HepG2 (cell line): Measurements from ENCODE around the gene NUCB1. TPM values are rescaled to one million over a fixed set of nuclear protein-coding genes. Genes with fewer than 3 reads are reported as not detected.

ENCODE experiments used
- ATAC-seq: fragments of 200-7000 bp; cut with Tn5 transposase; 3 replicates; pipeline ENCODE4 v1.9.1; 2020; ENCODE audit warnings: mild to moderate bottlenecking, moderate library complexity
- BruUV-seq: library from RNA; stranded (reverse); fragments of 400-500 nt; replicated peaks from 2 replicates; lab custom pipeline; 2021; lab: Mats Ljungman, UMichigan
- CTCF ChIA-PET: fragments of 300-600 bp; formaldehyde crosslinking; extraction: SDS; loops from one replicate; lab custom pipeline; 2021; ENCODE audit warnings: low total read pairs, inconsistent platforms, low intra/inter-chr PET ratio; lab: Yijun Ruan, JAX
- POLR2A ChIA-PET: fragments of 350-600 bp; sonication (Branson Sonifier 250); formaldehyde crosslinking; loops from one replicate; lab custom pipeline; 2020; ENCODE audit warnings: antibody characterized with exemption, inconsistent platforms; lab: Yijun Ruan, JAX
- DNase-seq: peaks from one replicate; pipeline ENCODE4 v3.0.0-alpha.2; 2015; ENCODE audit warnings: low spot score
- FAIRE-seq: peaks from 3 replicates; lab custom pipeline; 2011; peaks lifted over from hg19 to GRCh38; lab: Jason Lieb, UNC
- H2AFZ ChIP-seq: one replicate; pipeline ENCODE4 v1.6.1; 2011; ENCODE audit warnings: low read length, inconsistent platforms
- H3K27ac ChIP-seq: fragments of 300-600 bp; 3 replicates; pipeline ENCODE4 v1.8.0; 2011; ENCODE audit warnings: mixed run types, mild to moderate bottlenecking, mixed read lengths, low read length, inconsistent platforms; ENCODE audit not compliant: insufficient read depth; ENCODE audit errors: extremely low read length
- H3K27me3 ChIP-seq, 2 experiments: fragments of 200-600 bp in 1 of 2; 2 replicates in 1 of 2; 3 replicates in 1 of 2; pipeline versions ENCODE4 v1.6.0 to v1.8.0; 2011; ENCODE audit warnings: low read length in 2 of 2, mild to moderate bottlenecking in 2 of 2, moderate library complexity in 2 of 2, inconsistent platforms in 1 of 2; ENCODE audit not compliant: insufficient read depth in 2 of 2, control insufficient read depth in 1 of 2
- H3K36me3 ChIP-seq, 2 experiments: fragments of 200-600 bp in 1 of 2; replicated peaks in 1 of 2; 2 replicates in 1 of 2; 3 replicates in 1 of 2; pipeline versions ENCODE4 v1.5.1 to v1.8.0; 2011; ENCODE audit warnings: low read length in 2 of 2, inconsistent platforms in 1 of 2; ENCODE audit not compliant: insufficient read depth in 2 of 2, control insufficient read depth in 1 of 2
- H3K4me1 ChIP-seq: 2 replicates; pipeline ENCODE4 v1.5.1; 2012; ENCODE audit warnings: low read length, inconsistent platforms; ENCODE audit not compliant: insufficient read depth
- H3K4me2 ChIP-seq: 2 replicates; pipeline ENCODE4 v1.6.0; 2011; ENCODE audit warnings: low read depth, low read length, inconsistent platforms
- H3K4me3 ChIP-seq, 3 experiments: fragments of 200-600 bp in 1 of 3; sonication (generic), shearing (Covaris generic) in 1 of 3; replicated peaks in 1 of 3; 2 replicates each; pipeline ENCODE4 v1.5.1; 2011 to 2016; ENCODE audit warnings: low read length in 3 of 3, inconsistent platforms in 2 of 3, low read depth in 2 of 3, mild to moderate bottlenecking in 2 of 3, control low read depth in 1 of 3, mixed read lengths in 1 of 3; ENCODE audit not compliant: insufficient read depth in 1 of 3
- H3K79me2 ChIP-seq: one replicate; pipeline ENCODE4 v1.6.1; 2011; ENCODE audit warnings: low read length, inconsistent platforms; ENCODE audit not compliant: insufficient read depth
- H3K9ac ChIP-seq: 2 replicates; pipeline ENCODE4 v1.6.0; 2011; ENCODE audit warnings: mild to moderate bottlenecking, low read depth, low read length, inconsistent platforms; ENCODE audit not compliant: insufficient read depth
- H3K9me3 ChIP-seq: 2 replicates; pipeline ENCODE4 v1.5.1; 2012; ENCODE audit warnings: mild to moderate bottlenecking, low read length
- H4K20me1 ChIP-seq: 2 replicates; pipeline ENCODE4 v1.6.0; 2011; ENCODE audit warnings: inconsistent platforms, mild to moderate bottlenecking, low read length, moderate library complexity; ENCODE audit not compliant: insufficient read depth
- DRAP1 ChIP-seq: IDR thresholded peaks from 2 replicates; pipeline ENCODE4 v1.6.1; 2016; ENCODE audit warnings: missing genetic modification reagents, missing compliant biosample characterization
- ETV6 ChIP-seq: sonication (generic); formaldehyde crosslinking; conservative IDR thresholded peaks from 2 replicates; pipeline ENCODE4 v1.4.0; 2020; ENCODE audit warnings: missing genetic modification reagents
- POLR2A ChIP-seq, 2 experiments: IDR thresholded peaks; 2 replicates each; pipeline ENCODE4 v1.6.1; 2011; ENCODE audit warnings: low read depth in 2 of 2, low read length in 2 of 2, mild to moderate bottlenecking in 1 of 2, moderate library complexity in 1 of 2; ENCODE audit not compliant: insufficient read depth in 1 of 2
- POLR2AphosphoS5 ChIP-seq: IDR thresholded peaks from 2 replicates; pipeline ENCODE4 v1.6.1; 2012; ENCODE audit warnings: low read depth, low read length
- PPARG ChIP-seq: conservative IDR thresholded peaks from 2 replicates; pipeline ENCODE4 v1.6.1; 2016; ENCODE audit warnings: missing biosample characterization, missing genetic modification reagents
- RXRB ChIP-seq: IDR thresholded peaks from 2 replicates; pipeline ENCODE4 v1.6.1; 2016; ENCODE audit warnings: borderline replicate concordance, missing genetic modification reagents, missing compliant biosample characterization
- STAG1 ChIP-seq: sonication (generic); formaldehyde crosslinking; IDR thresholded peaks from 2 replicates; pipeline ENCODE4 v1.4.0; 2020; ENCODE audit warnings: missing genetic modification reagents
- TAF1 ChIP-seq: sonication (generic); formaldehyde crosslinking; IDR thresholded peaks from 2 replicates; pipeline ENCODE4 v1.4.0; 2020; ENCODE audit warnings: missing genetic modification reagents
- ZNF430 ChIP-seq: sonication (generic); formaldehyde crosslinking; IDR thresholded peaks from 2 replicates; pipeline ENCODE4 v1.9.0; 2021; ENCODE audit warnings: mild to moderate bottlenecking, missing genetic modification reagents
- ZNF557 ChIP-seq: sonication (generic); formaldehyde crosslinking; IDR thresholded peaks from 2 replicates; pipeline ENCODE4 v1.4.0; 2020; ENCODE audit warnings: missing genetic modification reagents
- ZNF800 ChIP-seq: sonication (generic); formaldehyde crosslinking; IDR thresholded peaks from 2 replicates; pipeline ENCODE4 v1.4.0; 2020; ENCODE audit warnings: missing genetic modification reagents
- WGBS: methylation state at CpG from one replicate; pipeline ENCODE4 v1.1.6; 2017; ENCODE audit warnings: low lambda C conversion rate; 5-methylcytosine and 5-hydroxymethylcytosine counted together
- in situ Hi-C: cut with HindIII; loops from 2 replicates; pipeline ENCODE4 v1.10.0; 2017; ENCODE audit warnings: low pct_unique_long_range_greater_than_20kb; ENCODE audit not compliant: extremely low pct_ligation_motif_present
- intact Hi-C: fragments of 100-400 bp; cut with micrococcal nuclease; formaldehyde crosslinking; loops from one replicate; pipeline ENCODE4 v1.10.0; 2022; ENCODE audit not compliant: unreplicated experiment
- polyA plus RNA-seq, 8 experiments: library from polyadenylated mRNA; depleted of rRNA in 3 of 8; stranded (reverse) in 7 of 8; unstranded in 1 of 8; fragments of >200 nt; fragmentation: Illumina TruSeq in 4 of 8; extraction: Trizol in 4 of 8; gene quantifications; 2 replicates each; pipeline versions ENCODE4 v1.2.1 to v1.2.3, GENCODE V29; 2011 to 2016; ENCODE audit warnings: low read depth in 4 of 8, missing spikeins in 1 of 8, mixed read lengths in 1 of 8; ENCODE audit not compliant: insufficient read depth in 1 of 8
- total RNA-seq, 5 experiments: library from RNA; depleted of rRNA; stranded (reverse); fragments of >200 nt; fragmentation: Illumina TruSeq; extraction: Trizol; gene quantifications; 2 replicates each; pipeline ENCODE4 v1.2.3, GENCODE V29; 2016; ENCODE audit warnings: low read depth in 1 of 5

The NUCB1 gene
- total and polyA plus RNA-seq, 2 of the 13 experiments (the other 11 are each of a cell fraction or from before 2014, with no cell fraction given): 82.3 to 106 TPM

GRCh38 chr19:48947258-48947542, 47.1 kb downstream of the NUCB1 start:
- Histone ChIP-seq H3K4me3 (no peak overlapping the region; a peak in 1 of 6 replicates), H3K36me3 (no peaks in the 10 kb centered on the region), H3K9ac (no peak overlapping the region), H3K4me2 (peak overlapping the region; percentile 36), H3K79me2 (no peaks in the 10 kb centered on the region), H3K9me3 (no peaks in the 10 kb centered on the region), H4K20me1 (no peaks in the 10 kb centered on the region), H3K27ac (peak overlapping the region; percentile 13), H3K4me1 (peaks cover 68% of the 10 kb centered on the region), H2AFZ (peak overlapping the region; percentile 19), H3K27me3 (no peaks in the 10 kb centered on the region)
- ChIA-PET POLR2A (interaction anchor here (1.4 to 1.7 kb wide), 3 partner anchors 15 to 75 kb away, joined by 4 to 6 read pairs (median 4); partner anchors contain the start of gene PPP1R15A), CTCF (no interaction called here)
- in situ Hi-C loops: no loop called here
- intact Hi-C loops: no loop called here
- peak; percentile 53 for ATAC-seq
- DNase-seq: no peak
- TF ChIP-seq ETV6 (CRISPR knock-in tag) (no peak), TAF1 (CRISPR knock-in tag) (0 out of 2 replicates have a peak, but pooled peaks have one; percentile 8), POLR2AphosphoS5 (peak; percentile 48; the same call in 1 of the 2 replicates), STAG1 (no peak), ZNF800 (CRISPR knock-in tag) (no peak), DRAP1 (CRISPR knock-in tag) (peak; percentile 90), POLR2A (IDR thresholded peaks at IDR 0.05; ENCODE audit: insufficient read depth in 1 of 2, low read depth in 2 of 2, low read length in 2 of 2) (peak in 1 of 2 experiments; percentile 70; a peak in 2 of 4 replicates), PPARG (peak; percentile 83; the same call in 1 of the 2 replicates), ZNF430 (0 out of 2 replicates have a peak, but pooled peaks have one; percentile 24), ZNF557 (CRISPR knock-in tag) (no peak), RXRB (CRISPR knock-in tag) (0 out of 2 replicates have a peak, but pooled peaks have one; percentile 33)
- no TSS peak for BruUV-seq
- WGBS: 13% methylated on average over 1 of the region's 3 CpGs
- no peak for FAIRE-seq
